ENCODE results near the gene SGMS1.
"Not testable (repeated sequence)": the region's sequence is repeated elsewhere in the genome, so short reads cannot be mapped to it uniquely, and the experiment has no call there.

SGMS1 gene

DNA sequence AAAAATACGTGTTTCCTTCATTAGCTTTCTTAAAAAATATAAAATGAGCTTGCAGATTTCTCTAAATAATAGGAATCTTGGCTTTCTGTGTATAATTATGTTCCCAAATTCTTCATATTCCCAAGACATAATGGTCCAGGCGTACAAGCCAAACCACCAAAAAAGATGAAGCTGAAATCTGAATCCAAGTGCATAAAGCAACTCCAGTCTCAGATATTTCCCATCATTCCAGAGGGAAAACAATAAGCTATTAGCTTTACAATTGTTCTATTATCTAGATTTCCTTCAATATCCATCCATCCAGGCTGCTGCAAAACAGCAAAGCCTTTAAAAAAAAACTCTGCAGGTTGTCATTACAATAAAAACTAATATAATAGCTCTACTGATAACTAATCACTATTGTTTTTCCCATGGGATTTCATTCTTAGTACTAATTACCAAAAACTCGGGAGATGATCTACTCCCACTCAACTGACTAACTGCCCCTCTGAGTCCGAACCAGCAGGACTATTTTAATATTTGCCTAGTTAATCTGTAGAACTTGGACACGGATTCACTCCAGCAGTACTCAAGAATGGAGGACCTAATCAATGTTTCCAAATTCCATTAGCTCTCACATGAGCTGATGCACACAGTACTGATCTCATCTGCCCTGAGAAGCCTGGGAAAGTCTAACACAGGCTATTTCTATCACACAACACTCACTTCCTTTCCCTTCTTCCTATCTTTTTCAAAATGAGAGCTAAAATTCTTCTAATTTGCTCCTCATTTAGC is 263.5 kb downstream of the SGMS1 start:
- no peak overlapping the region for H3K9ac ChIP-seq (ENCODE audit: low read length)

DNA sequence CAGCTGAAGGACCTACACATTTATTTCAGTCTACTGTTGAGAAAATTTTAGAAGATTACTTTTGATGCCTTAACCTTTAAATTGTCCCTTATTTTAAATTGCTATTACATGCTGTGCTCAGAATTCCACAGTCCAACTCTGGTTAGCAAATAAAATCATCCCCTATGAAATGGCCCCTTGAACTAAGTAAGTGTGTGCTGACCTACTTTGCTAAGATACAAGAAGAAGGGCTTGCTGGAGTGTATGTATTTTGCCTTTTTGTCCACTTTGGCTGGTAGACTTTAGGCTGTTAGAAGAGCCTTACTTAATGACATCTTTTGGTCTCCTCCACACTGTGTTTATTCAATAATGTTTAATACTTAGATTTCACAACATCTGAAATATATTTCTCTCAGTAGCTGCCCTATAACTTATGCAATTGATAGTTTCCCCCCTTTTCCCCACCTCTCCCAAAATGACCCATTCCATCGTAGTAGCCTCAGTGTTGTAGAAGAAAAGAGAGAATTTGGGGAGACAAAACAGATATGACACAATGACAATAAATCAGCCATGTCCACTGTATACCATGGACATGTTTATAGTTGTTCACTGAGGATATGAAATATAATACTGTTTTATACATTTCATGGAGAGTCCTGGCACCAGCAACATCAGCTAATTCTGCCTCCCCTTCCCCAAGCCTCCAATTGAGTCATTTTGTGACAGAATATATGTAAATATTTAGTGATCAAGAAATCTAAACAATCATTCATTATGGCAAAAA is 264.6 kb downstream of the SGMS1 start:
- Histone ChIP-seq H3K4me1 (ENCODE audit: control insufficient read depth, insufficient read depth, low read length) (no peaks in the 10 kb centered on the region), H3K9me3 (ENCODE audit: control insufficient read depth, low read length) (no peaks in the 10 kb centered on the region), H3K36me3 (ENCODE audit: control insufficient read depth, insufficient read depth, low read length) (no peaks in the 10 kb centered on the region), H3K4me3 (ENCODE audit: low read length) (no peak overlapping the region), H3K9ac (ENCODE audit: low read length) (no peak overlapping the region), H3K27me3 (ENCODE audit: control insufficient read depth, insufficient read depth, low read length) (no peaks in the 10 kb centered on the region)

More for the DNA sequence above, 263.5 kb downstream of the SGMS1 start:
- H3K36me3 ChIP-seq (ENCODE audit: control insufficient read depth, insufficient read depth, low read length): no peaks in the 10 kb centered on the region
- no peaks in the 10 kb centered on the region for H3K27me3 ChIP-seq (ENCODE audit: control insufficient read depth, insufficient read depth, low read length)
- H3K9me3 ChIP-seq (ENCODE audit: control insufficient read depth, low read length): no peaks in the 10 kb centered on the region
- H3K4me3 ChIP-seq (ENCODE audit: low read length): no peak overlapping the region
- H3K4me1 ChIP-seq (ENCODE audit: control insufficient read depth, insufficient read depth, low read length): no peaks in the 10 kb centered on the region

DNA sequence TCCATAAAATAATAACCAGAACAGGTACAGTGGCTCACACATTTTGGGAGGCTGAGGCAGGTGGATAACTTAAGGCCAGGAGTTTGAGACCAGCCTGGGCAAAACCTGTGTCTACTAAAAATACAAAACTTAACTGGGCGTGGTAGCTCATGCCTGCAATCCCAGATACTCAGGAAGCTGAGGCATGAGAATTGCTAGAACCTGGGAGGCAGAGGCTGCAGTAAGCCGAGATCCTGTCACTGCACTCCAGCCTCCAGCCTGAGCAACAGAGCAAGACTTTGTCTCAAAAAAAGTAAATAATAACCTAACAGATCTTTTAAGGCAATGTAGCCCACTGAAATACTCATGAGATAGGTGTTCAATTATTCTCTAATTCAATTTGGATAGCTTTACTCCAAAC is 265.3 kb downstream of the SGMS1 start:
- Histone ChIP-seq H3K4me3 (ENCODE audit: low read length) (no peak overlapping the region), H3K4me1 (ENCODE audit: control insufficient read depth, insufficient read depth, low read length) (no peaks in the 10 kb centered on the region), H3K9ac (ENCODE audit: low read length) (no peak overlapping the region)

DNA sequence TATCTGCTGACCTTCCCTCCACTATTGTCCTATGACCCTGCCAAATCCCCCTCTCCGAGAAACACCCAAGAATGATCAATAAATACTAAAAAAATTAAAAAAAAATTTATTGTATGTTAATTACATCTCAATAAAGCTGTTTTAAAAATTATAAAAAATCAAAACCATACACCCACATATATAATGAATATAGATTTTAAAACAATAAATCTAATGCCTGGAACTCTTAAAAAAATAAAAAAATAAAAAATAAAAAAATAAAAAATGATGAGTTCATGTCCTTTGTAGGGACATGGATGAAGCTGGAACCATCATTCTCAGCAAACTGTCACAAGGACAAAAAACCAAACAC is 267.3 kb downstream of the SGMS1 start:
- not testable (repeated sequence) for H3K27me3 ChIP-seq (ENCODE audit: control insufficient read depth, insufficient read depth, low read length)

More for the DNA sequence above, 265.3 kb downstream of the SGMS1 start:
- no peaks in the 10 kb centered on the region for H3K36me3 ChIP-seq (ENCODE audit: control insufficient read depth, insufficient read depth, low read length)
- no peaks in the 10 kb centered on the region for H3K27me3 ChIP-seq (ENCODE audit: control insufficient read depth, insufficient read depth, low read length)
- no peaks in the 10 kb centered on the region for H3K9me3 ChIP-seq (ENCODE audit: control insufficient read depth, low read length)

DNA sequence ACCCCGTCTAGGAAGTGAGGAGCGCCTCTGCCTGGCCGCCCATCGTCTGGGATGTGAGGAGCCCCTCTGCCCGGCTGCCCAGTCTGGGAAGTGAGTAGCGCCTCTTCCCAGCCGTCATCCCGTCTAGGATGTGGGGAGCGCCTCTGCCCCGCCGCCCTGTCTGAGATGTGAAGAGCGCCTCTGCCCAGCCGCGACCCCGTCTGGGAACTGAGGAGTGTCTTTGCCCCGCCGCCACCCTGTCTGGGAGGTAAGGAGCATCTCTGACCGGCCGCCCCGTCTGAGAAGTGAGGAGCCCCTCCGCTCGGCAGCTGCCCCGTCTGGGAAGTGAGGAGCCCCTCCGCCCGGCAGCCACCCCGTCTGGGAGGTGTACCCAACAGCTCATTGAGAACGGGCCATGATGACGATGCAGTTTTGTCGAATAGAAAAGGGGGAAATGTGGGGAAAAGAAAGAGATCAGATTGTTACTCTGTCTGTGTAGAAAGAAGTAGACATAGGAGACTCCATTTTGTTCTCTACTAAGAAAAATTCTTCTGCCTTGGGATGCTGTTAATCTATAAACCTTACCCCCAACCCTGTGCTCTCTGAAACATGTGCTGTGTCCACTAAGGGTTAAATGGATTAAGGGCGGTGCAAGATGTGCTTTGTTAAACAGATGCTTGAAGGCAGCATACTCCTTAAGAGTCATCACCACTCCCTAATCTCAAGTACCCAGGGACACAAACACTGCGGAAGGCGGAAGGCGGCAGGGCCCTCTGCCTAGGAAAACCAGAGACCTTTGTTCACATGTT is 267.9 kb downstream of the SGMS1 start:
- not testable (repeated sequence) for H3K4me3 ChIP-seq (ENCODE audit: low read length); H3K27me3 ChIP-seq (ENCODE audit: control insufficient read depth, insufficient read depth, low read length); H3K36me3 ChIP-seq (ENCODE audit: control insufficient read depth, insufficient read depth, low read length); H3K9me3 ChIP-seq (ENCODE audit: control insufficient read depth, low read length); H3K9ac ChIP-seq (ENCODE audit: low read length); H3K4me1 ChIP-seq (ENCODE audit: control insufficient read depth, insufficient read depth, low read length)

More for the DNA sequence above, 267.3 kb downstream of the SGMS1 start:
- H3K9me3 ChIP-seq (ENCODE audit: control insufficient read depth, low read length); H3K36me3 ChIP-seq (ENCODE audit: control insufficient read depth, insufficient read depth, low read length); H3K4me3 ChIP-seq (ENCODE audit: low read length); H3K9ac ChIP-seq (ENCODE audit: low read length); H3K4me1 ChIP-seq (ENCODE audit: control insufficient read depth, insufficient read depth, low read length): not testable (repeated sequence)

DNA sequence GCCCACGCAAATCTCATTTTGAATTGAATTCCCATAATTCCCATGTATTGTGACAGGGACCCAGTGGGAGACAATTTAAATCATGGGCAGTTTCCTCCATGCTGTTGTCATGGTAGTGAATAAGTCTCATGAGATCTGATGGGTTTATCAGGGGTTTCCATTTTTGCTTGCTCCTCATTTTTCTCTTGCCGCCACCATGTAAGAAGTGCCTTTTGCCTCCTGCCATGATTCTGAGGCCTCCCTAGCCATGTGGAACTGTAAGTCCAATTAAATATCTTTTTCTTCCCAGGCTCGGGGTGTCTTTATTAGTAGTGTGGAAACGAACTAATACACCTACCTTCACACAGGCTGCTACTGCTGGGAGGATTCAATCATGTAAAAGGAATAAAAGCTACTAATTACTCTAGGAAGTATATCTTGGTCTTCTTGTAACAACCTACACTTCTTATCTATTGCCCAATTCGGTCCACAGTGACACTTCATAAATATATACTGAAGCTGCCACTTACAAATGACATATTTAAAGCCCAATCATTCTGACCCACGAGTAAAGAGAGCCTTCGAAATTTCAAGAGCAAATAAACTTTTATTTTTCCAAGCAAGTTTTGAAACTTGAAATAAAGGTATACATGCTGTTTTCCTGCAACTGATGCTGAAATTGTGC is 272.1 kb downstream of the SGMS1 start:
- Histone ChIP-seq H3K9ac (ENCODE audit: low read length) (no peak overlapping the region), H3K27me3 (ENCODE audit: control insufficient read depth, insufficient read depth, low read length) (no peaks in the 10 kb centered on the region), H3K4me3 (ENCODE audit: low read length) (no peak overlapping the region), H3K36me3 (ENCODE audit: control insufficient read depth, insufficient read depth, low read length) (no peaks in the 10 kb centered on the region), H3K9me3 (ENCODE audit: control insufficient read depth, low read length) (no peaks in the 10 kb centered on the region), H3K4me1 (ENCODE audit: control insufficient read depth, insufficient read depth, low read length) (no peaks in the 10 kb centered on the region)

DNA sequence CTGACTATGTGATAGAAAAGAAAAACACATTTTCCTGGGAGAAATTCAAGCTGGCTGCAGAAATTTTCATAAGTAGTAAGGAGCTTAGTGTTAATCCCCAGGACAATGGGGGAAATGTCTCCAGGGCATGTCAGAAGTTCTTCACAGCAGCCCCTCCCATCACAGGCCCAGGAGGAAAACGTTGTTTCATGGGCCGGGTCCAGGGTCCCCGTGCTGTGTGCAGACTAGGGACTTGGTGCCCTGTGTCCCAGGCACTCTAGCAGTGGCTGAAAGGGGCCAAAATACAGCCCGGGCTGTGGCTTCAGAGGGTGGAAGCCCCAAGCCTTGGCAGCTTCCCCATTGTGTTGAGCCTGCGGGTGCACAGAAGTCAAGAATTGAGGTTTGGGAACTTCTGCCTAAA is 273.4 kb downstream of the SGMS1 start:
- no peak overlapping the region for H3K4me3 ChIP-seq (ENCODE audit: low read length)
- no peaks in the 10 kb centered on the region for H3K9me3 ChIP-seq (ENCODE audit: control insufficient read depth, low read length)
- H3K36me3 ChIP-seq (ENCODE audit: control insufficient read depth, insufficient read depth, low read length): no peaks in the 10 kb centered on the region
- H3K27me3 ChIP-seq (ENCODE audit: control insufficient read depth, insufficient read depth, low read length): no peaks in the 10 kb centered on the region
- no peak overlapping the region for H3K9ac ChIP-seq (ENCODE audit: low read length)
- H3K4me1 ChIP-seq (ENCODE audit: control insufficient read depth, insufficient read depth, low read length): no peaks in the 10 kb centered on the region

DNA sequence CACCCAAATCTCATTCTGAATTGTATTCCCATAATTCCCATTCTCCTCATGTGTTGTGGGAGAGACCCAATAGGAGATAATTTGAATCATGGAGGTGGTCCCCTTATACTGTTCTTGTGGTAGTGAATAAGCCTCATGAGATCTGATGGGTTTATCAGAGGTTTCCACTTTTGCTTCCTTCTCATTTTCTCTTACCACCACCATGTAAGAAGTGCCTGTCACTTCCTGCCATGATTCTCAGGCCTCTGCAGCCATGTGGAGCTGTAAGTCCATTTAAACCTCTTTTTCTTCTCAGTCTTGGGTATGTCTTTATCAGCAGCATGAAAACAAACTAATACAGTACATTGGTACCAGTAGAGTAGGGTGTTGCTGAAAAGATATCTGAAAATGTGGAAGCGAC is 274.2 kb downstream of the SGMS1 start:
- no peaks in the 10 kb centered on the region for H3K9me3 ChIP-seq (ENCODE audit: control insufficient read depth, low read length)
- no peaks in the 10 kb centered on the region for H3K36me3 ChIP-seq (ENCODE audit: control insufficient read depth, insufficient read depth, low read length)
- no peak overlapping the region for H3K4me3 ChIP-seq (ENCODE audit: low read length)
- H3K27me3 ChIP-seq (ENCODE audit: control insufficient read depth, insufficient read depth, low read length): no peaks in the 10 kb centered on the region
- H3K9ac ChIP-seq (ENCODE audit: low read length): no peak overlapping the region
- no peaks in the 10 kb centered on the region for H3K4me1 ChIP-seq (ENCODE audit: control insufficient read depth, insufficient read depth, low read length)

DNA sequence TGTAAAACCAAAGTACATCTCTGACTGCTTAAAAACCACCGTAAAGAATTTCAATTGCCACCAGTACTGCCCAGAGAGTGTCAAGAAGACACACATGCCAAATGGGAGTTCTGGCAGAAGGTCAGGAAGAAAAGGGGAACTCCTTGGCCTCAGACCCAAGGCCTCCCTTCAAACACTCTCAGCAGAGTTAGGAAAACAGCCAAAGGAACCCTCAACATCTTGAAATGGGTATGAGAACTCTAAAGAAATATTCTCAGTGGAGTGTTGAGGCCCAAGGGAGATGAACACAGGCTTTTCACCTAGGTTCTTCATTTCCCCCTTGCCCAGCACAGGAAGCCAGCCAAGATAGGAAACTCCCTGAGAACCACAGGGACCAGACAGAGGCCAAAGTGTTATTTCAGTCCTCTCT is 276.4 kb downstream of the SGMS1 start:
- no peaks in the 10 kb centered on the region for H3K27me3 ChIP-seq (ENCODE audit: control insufficient read depth, insufficient read depth, low read length)
- no peak overlapping the region for H3K9ac ChIP-seq (ENCODE audit: low read length)
- H3K9me3 ChIP-seq (ENCODE audit: control insufficient read depth, low read length): no peaks in the 10 kb centered on the region
- H3K4me1 ChIP-seq (ENCODE audit: control insufficient read depth, insufficient read depth, low read length): no peaks in the 10 kb centered on the region
- no peak overlapping the region for H3K4me3 ChIP-seq (ENCODE audit: low read length)
- no peaks in the 10 kb centered on the region for H3K36me3 ChIP-seq (ENCODE audit: control insufficient read depth, insufficient read depth, low read length)

DNA sequence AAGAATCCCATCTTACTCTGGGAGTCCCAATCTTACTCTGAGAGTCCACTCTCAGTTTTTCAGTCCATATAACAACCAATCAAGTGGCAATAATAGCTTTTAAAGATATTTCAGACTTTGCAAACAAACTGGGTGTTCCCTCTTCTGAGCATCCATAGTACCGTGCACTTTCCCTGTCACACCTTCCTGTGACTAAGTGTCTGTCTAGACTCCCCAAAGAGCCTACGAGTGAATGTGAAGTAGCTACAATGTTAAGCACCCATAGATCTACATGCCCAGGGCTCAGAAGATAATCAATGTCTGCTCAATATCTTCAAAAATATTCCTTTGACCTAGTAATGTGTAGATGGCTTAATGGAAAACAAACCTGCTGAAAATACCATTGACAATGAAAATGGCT is 276.8 kb downstream of the SGMS1 start:
- Histone ChIP-seq H3K4me3 (ENCODE audit: low read length) (no peak overlapping the region), H3K9me3 (ENCODE audit: control insufficient read depth, low read length) (no peaks in the 10 kb centered on the region), H3K4me1 (ENCODE audit: control insufficient read depth, insufficient read depth, low read length) (no peaks in the 10 kb centered on the region), H3K27me3 (ENCODE audit: control insufficient read depth, insufficient read depth, low read length) (no peaks in the 10 kb centered on the region), H3K36me3 (ENCODE audit: control insufficient read depth, insufficient read depth, low read length) (no peaks in the 10 kb centered on the region), H3K9ac (ENCODE audit: low read length) (no peak overlapping the region)

DNA sequence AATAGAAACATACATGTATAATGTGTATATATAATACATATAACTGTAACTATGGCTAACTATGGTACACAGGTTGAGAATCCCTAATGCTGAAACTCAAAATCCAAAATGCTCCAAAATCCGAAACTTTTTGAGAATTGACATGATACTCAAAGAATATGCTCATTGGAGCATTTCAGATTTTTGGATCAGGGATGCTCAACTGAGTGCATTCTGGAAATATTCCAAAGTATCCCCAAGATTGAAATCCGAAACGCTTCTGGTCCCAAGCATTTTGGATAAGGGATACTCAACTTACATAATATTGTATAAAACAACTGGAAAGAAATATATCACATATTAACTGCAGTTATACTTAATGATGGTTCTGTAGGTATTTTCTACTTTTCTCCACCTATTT is 278.2 kb downstream of the SGMS1 start:
- H3K9me3 ChIP-seq (ENCODE audit: control insufficient read depth, low read length): no peaks in the 10 kb centered on the region
- H3K4me3 ChIP-seq (ENCODE audit: low read length): no peak overlapping the region
- no peaks in the 10 kb centered on the region for H3K36me3 ChIP-seq (ENCODE audit: control insufficient read depth, insufficient read depth, low read length)
- no peak overlapping the region for H3K9ac ChIP-seq (ENCODE audit: low read length)
- no peaks in the 10 kb centered on the region for H3K4me1 ChIP-seq (ENCODE audit: control insufficient read depth, insufficient read depth, low read length)
- no peaks in the 10 kb centered on the region for H3K27me3 ChIP-seq (ENCODE audit: control insufficient read depth, insufficient read depth, low read length)

Data from mucosa of stomach (tissue), 1 donor.